SU-DHL-6 (cell line): ENCODE results near the gene GARNL3.

Experiments used
- H2AFZ ChIP-seq: fragments of 200-600 bp; sonication (generic); 2 replicates; pipeline ENCODE4 v1.6.1; 2014; ENCODE audit warnings: low read depth, mild to moderate bottlenecking, moderate library complexity, mixed read lengths, antibody characterized with exemption, low read length; ENCODE audit not compliant: severe bottlenecking
- H3F3A ChIP-seq: fragments of 200-600 bp; shearing (Covaris generic); 2 replicates; pipeline ENCODE4 v1.6.0; 2016; ENCODE audit warnings: antibody characterized with exemption, mild to moderate bottlenecking; ENCODE audit not compliant: insufficient read depth
- H3K27ac ChIP-seq: fragments of 200-600 bp; sonication (generic); 2 replicates; pipeline ENCODE4 v1.5.1; 2016; ENCODE audit warnings: low read depth, mild to moderate bottlenecking, low read length, moderate library complexity, mixed read lengths
- H3K27me3 ChIP-seq: fragments of 200-600 bp; sonication (generic), shearing (Covaris generic); 2 replicates; pipeline ENCODE4 v1.6.0; 2014; ENCODE audit warnings: mild to moderate bottlenecking, low read length
- H3K36me3 ChIP-seq: fragments of 200-600 bp; sonication (generic); 2 replicates; pipeline ENCODE4 v1.6.1; 2014; ENCODE audit warnings: mild to moderate bottlenecking, low read length, mixed read lengths
- H3K4me2 ChIP-seq: fragments of 300-600, 200-600 bp; shearing (Covaris generic), sonication (generic); 2 replicates; pipeline ENCODE4 v1.6.0; 2014; ENCODE audit warnings: low read length, low read depth, mild to moderate bottlenecking; ENCODE audit not compliant: poor library complexity, severe bottlenecking
- H3K4me3 ChIP-seq: fragments of 200-600 bp; sonication (generic); 2 replicates; pipeline ENCODE4 v1.5.1; 2014; ENCODE audit warnings: antibody characterized with exemption, low read length, mild to moderate bottlenecking, mixed read lengths; ENCODE audit not compliant: insufficient read depth, poor library complexity, severe bottlenecking
- H3K79me2 ChIP-seq: fragments of 200-600 bp; sonication (generic); 2 replicates; pipeline ENCODE4 v1.6.1; 2014; ENCODE audit warnings: mild to moderate bottlenecking, low read length, moderate library complexity; ENCODE audit not compliant: insufficient read depth
- H3K9ac ChIP-seq: fragments of 200-600 bp; sonication (generic); 2 replicates; pipeline ENCODE4 v1.7.0; 2014; ENCODE audit warnings: mild to moderate bottlenecking, low read length
- H3K9me2 ChIP-seq: fragments of 200-600 bp; sonication (generic); replicated peaks from 2 replicates; pipeline ENCODE4 v1.6.1; 2014; ENCODE audit warnings: low read length; ENCODE audit not compliant: insufficient read depth
- H3K9me3 ChIP-seq: fragments of 200-600 bp; sonication (generic); 2 replicates; pipeline ENCODE4 v1.6.1; 2014; ENCODE audit warnings: low read length, mixed read lengths; ENCODE audit not compliant: insufficient read depth
- H4K20me1 ChIP-seq: fragments of 200-600 bp; sonication (generic); 2 replicates; pipeline ENCODE4 v1.6.1; 2014; ENCODE audit warnings: low read depth, mild to moderate bottlenecking, antibody characterized with exemption, low read length, moderate library complexity, mixed read lengths
- CTCF ChIP-seq: fragments of 200-600 bp; sonication (generic); IDR thresholded peaks from one replicate; pipeline ENCODE4 v1.5.1; 2017; ENCODE audit warnings: antibody characterized with exemption, mild to moderate bottlenecking, low read length, moderate library complexity; ENCODE audit not compliant: insufficient read depth, poor library complexity, severe bottlenecking
- EZH2phosphoT487 ChIP-seq: fragments of 200-600 bp; sonication (generic), shearing (Covaris generic); conservative IDR thresholded peaks from 2 replicates; pipeline ENCODE4 v1.6.1; 2018; ENCODE audit warnings: mild to moderate bottlenecking, antibody characterized with exemption, low read length, moderate library complexity, mixed read lengths

The GARNL3 gene

GRCh38 chr9:127293328-127293727 is 28.8 kb downstream of the GARNL3 start:
- H3F3A ChIP-seq: no peaks in the 10 kb centered on the region
- no peaks in the 10 kb centered on the region for H3K79me2 ChIP-seq
- H3K4me3 ChIP-seq: no peak overlapping the region
- H3K9me3 ChIP-seq: no peaks in the 10 kb centered on the region
- H4K20me1 ChIP-seq: no peaks in the 10 kb centered on the region
- H3K36me3 ChIP-seq: no peaks in the 10 kb centered on the region
- H3K4me2 ChIP-seq: no peak overlapping the region
- TF ChIP-seq EZH2phosphoT487: no peak
- TF ChIP-seq CTCF: no peak
- no peaks in the 10 kb centered on the region for H3K27me3 ChIP-seq
- no peaks in the 10 kb centered on the region for H3K9me2 ChIP-seq
- no peak overlapping the region for H3K27ac ChIP-seq
- H3K9ac ChIP-seq: no peak overlapping the region
- no peak overlapping the region for H2AFZ ChIP-seq

- H2AFZ ChIP-seq: no peak overlapping the region
- H4K20me1 ChIP-seq: no peaks in the 10 kb centered on the region
- no peaks in the 10 kb centered on the region for H3F3A ChIP-seq
- no peak overlapping the region for H3K27ac ChIP-seq
- no peak overlapping the region for H3K4me3 ChIP-seq
- no peaks in the 10 kb centered on the region for H3K9me2 ChIP-seq
- no peak overlapping the region for H3K9ac ChIP-seq
- H3K27me3 ChIP-seq: no peaks in the 10 kb centered on the region
- H3K36me3 ChIP-seq: no peaks in the 10 kb centered on the region
- no peak overlapping the region for H3K4me2 ChIP-seq
- no peaks in the 10 kb centered on the region for H3K79me2 ChIP-seq
- no peak for TF ChIP-seq CTCF
- TF ChIP-seq EZH2phosphoT487: no peak
- H3K9me3 ChIP-seq: no peaks in the 10 kb centered on the region
Measured at GRCh38 chr9:127293767-127294166, 29.2 kb downstream of the GARNL3 start.

GRCh38 chr9:127295005-127295404 is 30.4 kb downstream of the GARNL3 start:
- no peaks in the 10 kb centered on the region for H3F3A ChIP-seq
- no peaks in the 10 kb centered on the region for H3K36me3 ChIP-seq
- no peak overlapping the region for H3K4me2 ChIP-seq
- no peak overlapping the region for H3K4me3 ChIP-seq
- H3K9ac ChIP-seq: no peak overlapping the region
- H3K27me3 ChIP-seq: no peaks in the 10 kb centered on the region
- H3K27ac ChIP-seq: no peak overlapping the region
- no peaks in the 10 kb centered on the region for H3K9me2 ChIP-seq
- H3K9me3 ChIP-seq: no peaks in the 10 kb centered on the region
- H3K79me2 ChIP-seq: no peaks in the 10 kb centered on the region
- no peak overlapping the region for H2AFZ ChIP-seq
- no peak for TF ChIP-seq EZH2phosphoT487
- no peak for TF ChIP-seq CTCF
- no peaks in the 10 kb centered on the region for H4K20me1 ChIP-seq
